ENCODE data around the gene UNC5C.

DNA sequence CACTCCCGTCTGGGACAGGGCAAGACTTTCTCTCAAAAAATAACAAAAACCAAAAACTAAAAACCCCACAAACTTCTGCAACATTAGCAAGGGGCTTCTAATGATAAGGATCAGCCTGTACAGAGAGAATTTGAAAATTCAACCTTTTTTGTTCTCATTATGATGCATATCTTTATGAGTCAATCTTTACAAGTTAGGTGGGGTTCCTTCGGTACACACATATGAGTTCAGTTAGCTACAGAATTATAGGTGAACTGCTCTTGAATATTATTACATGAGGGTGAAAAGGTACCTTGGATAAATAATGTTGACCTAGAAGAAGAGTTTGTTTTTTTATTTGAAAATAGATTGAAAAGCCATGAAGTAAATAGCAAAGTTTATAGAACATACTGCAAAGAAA, 252.7 kb downstream of the UNC5C start:
- TF ChIP-seq, protein P1, sequence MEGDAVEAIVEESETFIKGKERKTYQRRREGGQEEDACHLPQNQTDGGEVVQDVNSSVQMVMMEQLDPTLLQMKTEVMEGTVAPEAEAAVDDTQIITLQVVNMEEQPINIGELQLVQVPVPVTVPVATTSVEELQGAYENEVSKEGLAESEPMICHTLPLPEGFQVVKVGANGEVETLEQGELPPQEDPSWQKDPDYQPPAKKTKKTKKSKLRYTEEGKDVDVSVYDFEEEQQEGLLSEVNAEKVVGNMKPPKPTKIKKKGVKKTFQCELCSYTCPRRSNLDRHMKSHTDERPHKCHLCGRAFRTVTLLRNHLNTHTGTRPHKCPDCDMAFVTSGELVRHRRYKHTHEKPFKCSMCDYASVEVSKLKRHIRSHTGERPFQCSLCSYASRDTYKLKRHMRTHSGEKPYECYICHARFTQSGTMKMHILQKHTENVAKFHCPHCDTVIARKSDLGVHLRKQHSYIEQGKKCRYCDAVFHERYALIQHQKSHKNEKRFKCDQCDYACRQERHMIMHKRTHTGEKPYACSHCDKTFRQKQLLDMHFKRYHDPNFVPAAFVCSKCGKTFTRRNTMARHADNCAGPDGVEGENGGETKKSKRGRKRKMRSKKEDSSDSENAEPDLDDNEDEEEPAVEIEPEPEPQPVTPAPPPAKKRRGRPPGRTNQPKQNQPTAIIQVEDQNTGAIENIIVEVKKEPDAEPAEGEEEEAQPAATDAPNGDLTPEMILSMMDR (IDR thresholded peaks at IDR 0.05 in 8 of 11, conservative IDR thresholded peaks at IDR 0.05 in 3 of 11) = no peak
- TF ChIP-seq POLR2A (IDR thresholded peaks at IDR 0.05) = no peak

Measured in spleen (tissue), 7 donors.